GM12872 (cell line): Measurements from ENCODE around the gene HAGHL.

Experiments used
- TF ChIP-seq, protein P1 (sequence below): IDR thresholded peaks from 3 replicates; pipeline ENCODE4 v1.5.1; 2011; ENCODE audit warnings: low read depth, mild to moderate bottlenecking, low read length, moderate library complexity; ENCODE audit not compliant: insufficient read depth

The HAGHL gene, protein sequence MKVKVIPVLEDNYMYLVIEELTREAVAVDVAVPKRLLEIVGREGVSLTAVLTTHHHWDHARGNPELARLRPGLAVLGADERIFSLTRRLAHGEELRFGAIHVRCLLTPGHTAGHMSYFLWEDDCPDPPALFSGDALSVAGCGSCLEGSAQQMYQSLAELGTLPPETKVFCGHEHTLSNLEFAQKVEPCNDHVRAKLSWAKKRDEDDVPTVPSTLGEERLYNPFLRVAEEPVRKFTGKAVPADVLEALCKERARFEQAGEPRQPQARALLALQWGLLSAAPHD

DNA sequence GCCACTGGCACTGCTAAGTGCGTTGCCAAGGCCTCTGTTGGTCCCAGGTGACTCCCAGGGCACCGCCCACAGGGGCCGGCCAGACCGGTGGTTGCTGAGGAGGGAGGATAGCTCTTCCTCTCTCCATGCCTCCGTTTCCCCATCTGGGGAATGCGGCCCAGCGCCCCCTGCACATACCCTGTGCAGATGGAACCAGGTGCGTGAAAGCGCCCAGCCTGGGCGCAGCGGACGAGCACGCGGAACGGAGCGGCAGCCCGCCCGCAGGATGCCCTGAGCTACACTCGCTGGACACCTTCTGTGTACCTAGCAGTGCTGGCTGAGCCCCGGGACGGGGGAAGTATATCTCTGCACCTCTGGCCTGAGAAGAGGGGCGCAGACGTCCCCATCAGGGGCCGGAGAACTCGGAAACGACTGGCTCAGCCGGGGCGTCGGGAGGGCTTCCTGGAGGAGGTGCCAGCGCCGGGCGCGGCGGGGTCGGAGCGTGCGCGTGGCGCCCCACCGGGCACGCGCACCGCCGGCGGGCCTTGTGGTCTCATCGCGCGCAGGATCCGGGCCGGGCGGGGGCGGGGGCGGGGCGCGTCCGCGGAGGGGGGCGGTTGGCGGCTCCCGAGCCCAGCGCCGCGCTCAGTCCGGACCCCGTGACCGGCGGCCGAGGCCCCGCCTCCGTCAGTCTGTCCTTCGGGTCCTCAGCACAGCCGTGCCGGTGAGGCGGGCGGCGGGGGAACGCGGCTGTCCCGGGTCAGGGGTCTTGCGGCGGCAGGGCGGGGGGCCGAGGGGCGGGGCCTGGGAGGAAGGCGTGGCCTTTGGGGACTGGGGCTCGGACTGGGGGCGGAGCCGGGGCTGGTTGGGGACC is at the start of gene HAGHL, which contains the start of gene CCDC78:
HAGHL (plus strand) TSS at position 669 of the 853 bp plus-strand sequence. CDS start 404 bp downstream, outside the sequence.
CCDC78 (minus strand) TSS at position 6 of the 853 bp plus-strand sequence. CDS start 76 bp downstream, outside the sequence.
- TF ChIP-seq, protein P1, sequence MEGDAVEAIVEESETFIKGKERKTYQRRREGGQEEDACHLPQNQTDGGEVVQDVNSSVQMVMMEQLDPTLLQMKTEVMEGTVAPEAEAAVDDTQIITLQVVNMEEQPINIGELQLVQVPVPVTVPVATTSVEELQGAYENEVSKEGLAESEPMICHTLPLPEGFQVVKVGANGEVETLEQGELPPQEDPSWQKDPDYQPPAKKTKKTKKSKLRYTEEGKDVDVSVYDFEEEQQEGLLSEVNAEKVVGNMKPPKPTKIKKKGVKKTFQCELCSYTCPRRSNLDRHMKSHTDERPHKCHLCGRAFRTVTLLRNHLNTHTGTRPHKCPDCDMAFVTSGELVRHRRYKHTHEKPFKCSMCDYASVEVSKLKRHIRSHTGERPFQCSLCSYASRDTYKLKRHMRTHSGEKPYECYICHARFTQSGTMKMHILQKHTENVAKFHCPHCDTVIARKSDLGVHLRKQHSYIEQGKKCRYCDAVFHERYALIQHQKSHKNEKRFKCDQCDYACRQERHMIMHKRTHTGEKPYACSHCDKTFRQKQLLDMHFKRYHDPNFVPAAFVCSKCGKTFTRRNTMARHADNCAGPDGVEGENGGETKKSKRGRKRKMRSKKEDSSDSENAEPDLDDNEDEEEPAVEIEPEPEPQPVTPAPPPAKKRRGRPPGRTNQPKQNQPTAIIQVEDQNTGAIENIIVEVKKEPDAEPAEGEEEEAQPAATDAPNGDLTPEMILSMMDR = no peak

DNA sequence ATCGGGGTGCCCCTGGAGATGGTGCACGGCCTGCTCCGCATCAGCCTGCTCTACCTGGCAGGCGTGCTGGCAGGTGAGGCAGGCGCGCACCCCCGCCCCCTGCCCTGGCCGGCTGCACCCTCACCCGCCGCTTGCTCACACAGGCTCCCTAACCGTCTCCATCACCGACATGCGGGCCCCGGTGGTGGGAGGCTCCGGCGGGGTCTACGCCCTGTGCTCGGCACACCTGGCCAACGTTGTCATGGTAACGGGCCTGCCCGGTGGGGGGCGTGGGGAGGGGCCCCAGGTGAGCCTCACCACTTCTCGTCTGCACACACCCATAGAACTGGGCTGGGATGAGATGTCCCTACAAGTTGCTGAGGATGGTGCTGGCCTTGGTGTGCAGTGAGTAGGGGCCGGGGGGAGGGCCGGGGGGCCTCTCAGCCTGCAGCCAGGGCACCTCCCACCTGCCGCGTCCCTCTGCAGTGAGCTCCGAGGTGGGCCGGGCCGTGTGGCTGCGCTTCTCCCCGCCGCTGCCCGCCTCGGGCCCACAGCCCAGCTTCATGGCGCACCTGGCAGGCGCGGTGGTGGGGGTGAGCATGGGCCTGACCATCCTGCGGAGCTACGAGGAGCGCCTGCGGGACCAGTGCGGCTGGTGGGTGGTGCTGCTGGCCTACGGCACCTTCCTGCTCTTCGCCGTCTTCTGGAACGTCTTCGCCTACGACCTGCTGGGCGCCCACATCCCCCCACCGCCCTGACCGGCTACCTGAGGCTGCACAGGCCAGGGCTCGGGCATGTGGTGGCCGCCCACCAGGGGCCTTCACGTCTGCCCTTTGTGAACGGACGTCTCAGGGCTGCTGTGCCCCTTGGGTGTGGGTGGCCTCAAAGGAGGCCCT is 49.4 kb upstream of the HAGHL start:
- TF ChIP-seq, protein P1 = no peak

DNA sequence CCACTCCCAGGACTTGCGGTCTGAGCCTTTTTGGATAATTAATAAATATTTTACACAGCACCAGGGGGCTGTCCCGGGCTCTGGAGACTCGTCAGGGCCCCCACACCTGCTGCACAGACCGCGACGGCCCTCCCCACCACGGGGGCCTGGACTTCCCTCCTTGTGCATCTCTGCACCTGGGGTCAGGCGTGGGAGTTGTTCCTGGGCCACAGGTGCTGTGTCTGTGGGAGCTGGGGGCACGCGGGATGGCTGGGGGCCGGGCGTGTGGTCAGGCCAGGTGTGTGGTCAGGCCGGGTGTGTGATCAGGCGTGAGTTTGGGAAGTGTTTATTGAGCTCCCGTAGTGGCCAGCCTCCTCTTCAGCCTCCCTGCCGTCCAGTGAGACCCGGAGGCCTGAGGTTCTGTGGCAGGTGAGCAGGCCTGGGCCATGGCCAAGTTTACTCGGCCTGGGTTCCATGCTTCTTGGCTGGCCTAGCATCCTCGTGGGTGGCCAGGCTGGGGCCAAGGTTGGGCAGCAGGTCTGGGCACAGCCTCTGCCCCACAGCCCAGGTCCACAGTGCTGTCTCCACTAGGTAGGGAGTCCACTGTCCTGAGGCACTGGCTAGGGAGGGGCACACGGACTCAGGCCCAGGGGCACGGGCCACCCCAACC is 48.6 kb upstream of the HAGHL start:
- TF ChIP-seq, protein P1 = no peak

DNA sequence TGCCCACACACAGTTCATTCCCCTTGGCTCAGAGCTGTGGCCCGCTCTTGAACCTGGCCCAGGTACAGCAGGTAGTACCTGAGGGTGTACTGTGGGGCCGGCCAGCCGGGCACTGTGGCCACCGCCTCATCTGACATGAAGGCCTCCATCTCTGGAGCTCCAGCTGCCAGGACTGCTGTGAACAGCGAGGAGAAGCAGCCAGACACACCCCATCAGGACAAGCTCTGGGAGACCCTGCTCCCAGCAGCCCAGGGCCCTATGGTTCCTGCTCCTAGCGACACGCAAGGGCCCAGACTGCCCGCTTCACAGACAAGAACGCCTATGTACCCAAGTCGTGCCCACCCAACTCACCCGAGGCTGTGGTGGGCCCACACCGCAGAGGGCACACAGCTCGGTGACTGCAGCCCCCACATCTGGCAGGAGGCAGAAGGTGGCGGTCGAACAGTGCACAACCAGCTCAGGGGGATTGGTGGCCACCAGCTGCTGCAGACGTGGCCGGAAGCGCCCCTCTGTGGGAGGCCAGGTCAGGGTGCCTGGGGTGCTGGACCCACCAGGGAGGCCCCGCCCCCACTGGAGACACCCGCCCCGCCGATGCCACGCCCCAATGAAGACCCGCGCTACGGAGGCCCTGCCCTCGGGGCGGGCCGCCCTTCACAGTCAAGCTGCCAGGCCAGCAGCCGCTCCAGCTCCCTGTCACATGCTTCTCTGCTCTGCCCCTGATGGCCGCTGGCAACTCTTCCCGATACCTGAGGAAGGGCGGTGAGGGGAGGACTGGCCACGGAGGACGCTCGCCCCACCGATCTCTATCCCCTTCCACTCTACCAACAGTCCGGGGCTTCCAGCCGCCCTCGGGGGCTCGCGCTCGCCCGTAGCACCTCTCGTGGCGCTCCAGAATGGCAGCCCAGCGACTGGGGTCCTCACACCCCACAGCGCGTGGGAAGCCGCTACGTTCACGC is 47.8 kb upstream of the HAGHL start:
- TF ChIP-seq, protein P1 = no peak

DNA sequence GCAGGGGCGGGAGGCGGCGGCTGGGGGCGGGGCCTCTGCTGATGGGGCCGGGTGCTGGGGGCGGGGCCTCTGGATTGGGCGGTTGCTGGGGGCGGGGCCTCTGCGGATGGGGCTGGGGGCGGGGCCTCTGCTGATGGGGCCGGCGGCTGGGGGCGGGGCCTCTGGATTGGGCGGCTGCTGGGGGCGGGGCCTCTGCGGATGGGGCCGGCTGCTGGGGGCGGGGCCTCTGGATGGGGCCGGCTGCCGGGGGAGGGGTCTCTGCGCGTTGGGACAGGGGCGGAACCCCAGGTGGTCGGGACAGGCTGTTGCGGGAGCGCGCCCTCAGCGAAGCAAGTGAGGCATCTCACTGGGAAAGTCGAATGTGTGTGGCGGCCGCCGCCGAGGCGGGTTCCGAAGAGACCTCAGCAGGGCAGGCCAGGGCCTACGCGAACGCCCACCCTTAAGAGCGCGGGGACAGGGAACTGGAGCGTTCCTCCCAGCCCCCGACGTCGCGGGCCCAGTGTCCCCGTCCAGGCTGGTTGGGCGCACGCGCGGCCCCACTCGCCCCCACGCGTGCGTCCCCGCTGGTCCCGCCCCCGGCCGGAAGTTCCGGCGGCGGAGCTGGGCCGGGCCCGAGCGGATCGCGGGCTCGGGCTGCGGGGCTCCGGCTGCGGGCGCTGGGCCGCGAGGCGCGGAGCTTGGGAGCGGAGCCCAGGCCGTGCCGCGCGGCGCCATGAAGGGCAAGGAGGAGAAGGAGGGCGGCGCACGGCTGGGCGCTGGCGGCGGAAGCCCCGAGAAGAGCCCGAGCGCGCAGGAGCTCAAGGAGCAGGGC is 46.9 kb upstream of the HAGHL start, which contains the start of gene STUB1:
STUB1 (plus strand) TSS at position 597 of the 811 bp plus-strand sequence; CDS start at position 713, 116 bp downstream.
- TF ChIP-seq, protein P1 = no peak

DNA sequence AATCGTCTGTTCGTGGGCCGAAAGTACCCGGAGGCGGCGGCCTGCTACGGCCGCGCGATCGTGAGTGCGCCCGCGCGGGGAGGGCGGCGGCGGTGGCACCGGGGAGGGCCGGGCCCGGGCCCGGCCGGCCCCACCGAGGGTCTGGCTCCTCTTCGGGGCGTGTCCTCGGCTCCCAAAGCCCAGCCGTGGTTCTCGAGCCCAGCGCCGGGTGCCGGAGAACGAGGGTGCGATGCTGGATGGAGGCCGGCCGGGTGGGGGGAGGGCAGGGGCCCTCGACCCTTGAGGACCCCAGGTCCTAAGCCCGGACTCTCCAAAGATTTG is 46.3 kb upstream of the HAGHL start:
- TF ChIP-seq, protein P1 = no peak
